NCI-H446 (cell line): Measurements from ENCODE around the gene RAB13.
A peak's percentile ranks its signal among the peaks of the same experiment; 100 is the strongest.

ENCODE experiments used
- DNase-seq, 2 experiments: peaks; one replicate each; lab custom pipeline; 2025; lab: John Stamatoyannopoulos, UW

Gene RAB13

DNA sequence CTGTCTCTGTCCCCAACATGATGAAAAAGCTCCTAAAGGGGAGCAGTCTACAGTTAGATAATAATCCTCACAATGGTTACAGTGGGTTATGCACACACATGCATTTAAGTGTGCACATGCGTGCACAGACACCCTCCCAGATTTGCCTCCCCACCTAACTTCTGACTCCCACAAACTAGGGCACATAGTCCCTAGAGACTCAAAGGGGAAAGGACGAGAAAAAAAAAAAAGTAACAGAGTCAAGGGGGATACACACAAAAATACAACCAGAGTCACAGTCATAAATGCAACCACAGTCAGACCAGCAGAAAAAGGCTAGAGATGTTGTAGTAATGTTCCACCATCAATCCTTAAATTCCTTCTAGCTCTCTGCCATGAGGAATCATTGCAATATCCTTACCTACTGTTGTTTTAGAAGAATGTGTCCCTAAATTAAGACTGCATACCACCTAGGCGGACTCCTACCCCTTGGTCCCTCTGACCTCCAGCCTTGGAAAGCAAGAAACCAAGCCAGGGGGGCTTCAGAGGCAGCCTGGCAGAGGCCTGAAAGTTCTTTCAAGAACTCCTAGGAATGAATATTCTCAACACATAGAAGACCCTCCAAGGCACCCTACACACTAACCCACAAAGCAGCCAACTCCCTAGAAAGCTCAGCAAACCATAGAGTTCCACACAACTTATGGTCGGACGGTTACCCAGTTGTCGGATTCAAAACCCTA is 29.0 kb downstream of the RAB13 start:
- no peak for DNase-seq

DNA sequence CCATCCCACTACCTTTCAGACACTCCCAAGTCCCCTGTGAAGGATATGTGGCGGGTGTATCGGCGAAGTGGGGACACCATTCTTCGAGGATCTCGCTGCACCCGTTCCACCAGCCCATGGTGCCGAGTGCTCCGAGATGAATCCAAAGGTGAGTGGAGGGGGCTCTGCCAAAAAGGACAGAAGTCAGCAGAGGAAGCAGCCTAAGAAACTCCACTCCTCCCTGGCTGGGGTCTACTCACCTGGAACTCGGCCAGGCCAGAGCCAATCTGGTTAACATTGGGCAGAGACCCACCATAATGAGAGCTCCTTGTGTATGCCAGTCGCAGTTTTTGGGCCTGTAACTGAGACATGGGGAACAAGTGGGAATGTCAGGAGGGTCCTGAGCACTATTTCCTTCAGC is 31.3 kb downstream of the RAB13 start:
- DNase-seq, result no peak

DNA sequence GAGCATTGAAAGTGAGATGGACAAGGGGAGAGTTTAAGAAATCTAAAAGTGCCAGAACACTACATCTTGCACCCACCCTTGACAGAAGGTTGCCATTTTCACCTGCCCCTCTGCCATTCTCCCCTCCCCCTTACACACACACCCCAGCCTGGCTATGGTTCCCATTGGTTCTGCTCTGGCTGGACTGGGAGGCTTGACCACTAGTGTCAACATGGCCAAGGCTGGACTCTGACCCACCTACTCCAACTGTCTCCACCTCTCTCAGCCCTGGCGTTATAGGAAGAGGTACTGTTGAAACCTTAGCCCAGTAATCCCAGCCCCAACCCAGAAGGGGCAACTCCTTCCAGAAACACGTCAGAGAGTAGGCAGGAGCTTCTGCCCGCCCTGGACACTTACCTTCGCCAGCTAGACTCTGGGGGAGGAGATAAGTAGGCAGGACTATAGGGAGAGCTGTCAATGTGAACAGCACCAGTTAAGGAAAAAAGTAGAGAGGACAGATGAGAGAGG is 32.2 kb downstream of the RAB13 start:
- DNase-seq, result no peak

DNA sequence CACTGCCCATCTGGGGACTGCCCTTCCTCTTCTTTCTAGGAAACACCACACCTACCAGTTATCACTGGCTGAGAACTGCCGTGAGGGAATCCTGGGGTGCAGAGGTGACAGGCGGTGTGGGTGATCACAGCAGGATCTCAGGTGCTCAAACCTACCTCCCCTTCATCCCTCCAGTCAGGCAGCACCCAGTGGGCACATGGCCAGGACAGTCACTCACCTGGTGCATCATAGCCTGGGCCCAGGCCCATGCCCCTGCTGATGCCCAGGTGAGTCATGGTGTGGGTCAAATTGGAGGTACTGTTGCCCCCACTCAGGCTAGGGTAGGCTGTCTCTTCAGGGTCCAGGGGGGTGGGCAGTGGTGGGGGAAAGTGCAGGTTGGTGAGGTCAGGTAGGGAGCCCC is 34.3 kb downstream of the RAB13 start:
- no peak for DNase-seq

DNA sequence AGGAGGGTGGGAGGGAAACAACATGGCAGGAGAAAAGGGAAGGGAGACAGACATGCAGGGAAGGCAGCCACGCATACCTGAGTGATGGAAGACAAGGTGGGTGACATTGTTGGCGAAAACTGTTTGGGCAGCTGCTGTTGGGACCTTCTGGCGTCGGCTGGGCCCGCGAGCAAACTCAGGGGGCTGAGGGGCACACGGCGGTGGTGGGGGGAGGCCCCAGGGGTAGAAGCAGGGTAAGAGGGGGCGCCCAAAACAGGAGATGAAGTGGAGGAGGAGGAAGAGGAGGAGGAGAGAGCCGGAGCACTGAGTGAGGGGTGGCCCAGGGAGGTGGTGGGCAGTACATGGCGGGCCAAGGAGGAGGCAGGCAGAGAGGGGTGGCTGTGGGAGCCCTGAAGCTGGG is 35.0 kb downstream of the RAB13 start:
- DNase-seq, result no peak

- DNase-seq, result peak; percentile 53 to 80
These were observed 39.4 kb downstream of the RAB13 start, which contains the start of gene DENND4B for GRCh38 chr1:153946622-153947241. Gene DENND4B, minus strand, starts transcription at chr1:153946718. Its CDS starts 2,344 bp downstream, at chr1:153944374.

- peak in 1 of 2 experiments; percentile 21 for DNase-seq
These were observed 40.1 kb downstream of the RAB13 start for GRCh38 chr1:153945795-153946621.

DNA sequence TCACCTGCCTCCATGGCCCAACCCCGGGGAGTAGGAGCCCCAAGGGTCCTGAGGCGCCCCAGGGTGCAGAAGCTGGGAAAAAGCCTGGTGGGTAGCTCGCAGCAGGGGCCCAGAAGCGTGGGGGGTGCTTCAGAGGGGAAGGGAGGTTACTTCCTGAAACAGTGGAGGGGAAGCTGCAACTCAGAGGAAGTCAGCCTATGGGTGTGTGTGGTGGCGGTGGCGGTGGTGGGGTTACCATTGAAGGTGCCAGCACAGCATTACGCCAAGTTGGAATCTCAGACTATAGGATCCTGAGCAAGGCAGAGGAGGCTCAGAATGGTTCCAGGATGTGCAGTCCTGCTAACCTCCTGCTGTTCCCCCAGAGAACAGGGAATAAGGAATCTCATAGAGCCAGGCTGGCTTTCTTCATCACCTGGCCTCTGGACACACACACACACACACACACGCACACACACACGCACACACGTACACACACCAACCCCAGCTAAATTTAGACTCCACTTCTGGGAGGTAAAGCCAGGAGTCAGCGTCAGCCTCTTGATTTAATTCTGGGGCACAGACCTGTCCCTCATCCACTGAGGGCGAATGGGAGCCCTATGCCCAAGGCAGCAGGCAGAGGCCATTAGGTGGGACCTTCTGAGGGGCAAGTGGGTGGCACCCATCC is 40.9 kb downstream of the RAB13 start:
- no peak for DNase-seq

GRCh38 chr1:153944827-153945117 is 41.4 kb downstream of the RAB13 start:
- no peak for DNase-seq

DNA sequence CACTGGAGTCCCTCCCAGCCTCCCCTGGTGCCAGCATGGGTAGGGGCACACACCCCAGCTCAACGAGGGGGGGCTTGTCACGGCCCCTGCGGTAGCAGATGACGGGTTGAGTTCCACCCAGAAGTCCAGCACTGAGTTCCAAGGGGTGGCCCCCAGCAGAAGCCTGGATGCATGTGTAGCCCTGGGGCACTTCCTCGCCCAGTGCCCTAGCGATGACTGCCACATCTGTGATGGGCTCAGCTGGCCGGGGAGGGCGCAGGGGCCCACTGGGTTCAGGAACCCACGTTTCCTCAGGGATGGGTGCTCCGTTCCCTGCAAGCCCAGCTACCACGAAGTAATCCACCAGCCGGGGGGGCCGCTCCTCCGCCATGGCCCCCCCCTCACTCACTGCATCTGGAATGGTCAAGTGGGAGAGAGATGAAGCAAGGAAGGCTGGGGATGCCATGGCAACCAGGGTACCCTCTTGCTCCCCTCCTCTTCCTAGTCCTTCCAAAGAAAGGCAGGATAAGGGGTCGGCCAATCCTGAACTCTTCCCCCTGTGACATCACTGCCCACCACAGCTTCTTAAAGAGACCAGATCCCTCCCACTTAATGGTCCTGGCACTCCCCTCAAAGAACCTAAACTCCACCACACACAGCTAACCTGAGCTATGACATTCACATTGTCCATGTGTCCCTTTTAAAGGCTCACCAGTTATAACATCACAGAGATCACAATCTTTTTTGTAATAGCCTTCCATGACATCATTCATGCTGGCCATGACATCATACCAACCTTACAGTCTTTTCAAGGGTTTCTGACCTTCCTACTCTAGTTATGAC is 41.9 kb downstream of the RAB13 start:
- no peak for DNase-seq

DNA sequence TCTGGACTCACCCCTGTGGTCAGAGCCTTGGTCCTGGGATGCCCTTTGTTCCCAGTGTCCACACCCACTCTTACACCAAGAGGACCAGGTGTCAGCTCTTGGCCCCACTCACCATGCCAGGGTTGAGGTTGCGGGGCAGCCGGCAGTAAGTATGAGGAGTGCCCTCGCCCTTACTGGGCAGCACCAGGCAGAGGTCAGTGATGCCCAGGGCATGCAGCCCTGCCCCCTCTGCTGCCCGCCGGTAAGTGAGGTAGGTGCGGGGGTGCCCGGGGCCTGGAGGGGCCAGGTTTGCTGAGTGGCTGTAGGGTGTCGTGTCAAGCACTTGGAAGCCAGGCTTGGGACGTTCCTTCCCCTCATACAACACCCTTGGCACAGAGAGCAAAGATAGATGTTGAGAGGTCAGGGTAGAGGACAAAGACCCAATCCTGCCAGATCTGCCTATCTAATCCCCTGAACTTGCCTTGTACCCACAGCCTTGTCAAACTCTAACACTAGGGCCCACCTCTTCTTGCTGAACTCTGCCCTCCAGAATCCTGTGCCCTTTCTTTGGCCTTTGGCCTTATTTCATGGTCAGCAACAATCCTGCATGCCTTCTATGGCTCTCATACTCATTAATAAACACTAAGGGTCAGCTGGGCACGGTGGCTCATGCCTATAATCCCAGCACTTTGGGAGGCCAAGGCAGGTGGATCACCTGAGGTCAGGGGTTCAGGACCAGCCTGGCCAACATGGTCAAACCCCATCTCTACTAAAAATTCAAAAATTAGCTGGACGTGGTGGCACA is 43.2 kb downstream of the RAB13 start:
- DNase-seq, result no peak

- no peak for DNase-seq
These were observed 44.1 kb downstream of the RAB13 start for GRCh38 chr1:153941826-153942725.

DNA sequence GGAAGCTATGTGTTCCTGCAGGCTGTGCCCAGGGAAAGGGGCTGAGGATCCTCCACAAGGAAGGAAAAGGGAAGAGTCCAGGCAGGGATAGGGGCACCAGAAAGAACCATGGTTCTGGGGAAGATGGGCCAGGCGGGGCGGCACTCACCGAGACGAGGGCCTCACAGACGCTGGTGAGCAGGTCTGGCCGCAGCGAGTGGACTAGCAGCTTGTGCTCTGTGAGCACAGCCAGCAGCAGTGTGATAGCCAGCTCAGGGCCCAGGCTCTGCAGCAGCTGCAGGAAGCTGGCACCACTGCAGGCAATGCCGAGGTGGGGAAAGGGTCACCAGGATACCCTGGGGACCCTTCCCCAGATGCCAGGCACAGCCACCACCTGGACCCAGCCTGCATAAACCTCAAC is 45.4 kb downstream of the RAB13 start:
- DNase-seq, result no peak

GRCh38 chr1:153939476-153939875 is 46.7 kb downstream of the RAB13 start:
- no peak for DNase-seq

GRCh38 chr1:153938996-153939395 is 47.1 kb downstream of the RAB13 start:
- no peak for DNase-seq

- DNase-seq, result no peak
These were observed 48.8 kb downstream of the RAB13 start for GRCh38 chr1:153937331-153937730.

GRCh38 chr1:153936011-153936802 is 49.9 kb downstream of the RAB13 start:
- no peak for DNase-seq

DNA sequence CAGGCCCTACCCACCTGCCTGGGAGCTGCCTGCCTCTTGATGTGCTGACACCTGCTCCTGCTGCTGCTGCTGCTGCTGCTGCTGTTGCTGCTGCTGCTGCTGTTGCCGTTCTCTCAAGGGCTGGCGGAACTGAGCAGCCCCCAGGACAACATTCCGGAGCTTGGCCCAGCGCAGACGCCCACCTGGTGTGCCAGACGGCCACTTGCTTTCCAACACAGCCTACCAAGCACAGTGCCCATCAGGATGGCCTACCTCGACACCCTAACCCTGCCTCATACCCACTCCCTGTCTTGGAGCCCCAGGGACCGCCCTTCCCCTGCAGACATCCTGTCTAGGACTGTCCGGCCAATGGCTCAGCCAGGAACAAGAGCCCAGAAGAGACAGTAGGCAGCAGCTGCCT is 51.4 kb downstream of the RAB13 start:
- no peak for DNase-seq

DNA sequence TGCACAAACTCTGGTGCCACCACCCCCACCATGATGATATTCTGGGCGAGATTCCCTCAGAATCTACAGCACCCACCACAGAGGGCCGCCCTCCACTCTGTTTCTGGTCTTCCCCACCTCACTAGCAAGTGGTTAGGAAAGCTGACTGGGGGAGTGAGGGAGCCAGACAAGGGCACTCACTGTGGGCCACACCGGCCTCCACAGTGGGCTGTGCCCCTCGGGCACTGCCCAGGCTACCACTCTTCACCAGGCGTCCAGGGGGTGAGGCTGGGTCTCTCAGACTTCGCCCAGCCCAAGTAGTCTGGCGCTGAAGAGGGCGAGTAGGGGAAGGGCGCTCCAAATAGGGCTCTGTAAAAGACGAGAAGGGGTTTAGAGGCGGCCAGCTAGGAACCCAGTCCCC is 52.2 kb downstream of the RAB13 start:
- no peak for DNase-seq
